Pancreas (tissue), 10 donors: Measurements from ENCODE around the gene ZNF487. TPM values are rescaled to one million over a fixed set of nuclear protein-coding genes. Genes with fewer than 3 reads are reported as not detected.
A peak's percentile ranks its signal among the peaks of the same experiment; 100 is the strongest.
"Not testable (repeated sequence)": the region's sequence is repeated elsewhere in the genome, so short reads cannot be mapped to it uniquely, and the experiment has no call there.

Experiments
- ATAC-seq, 4 donors: fragments of 200-7000 bp; cut with Tn5 transposase; one replicate each; pipeline versions ENCODE4 v1.8.0 to v1.9.1; 2020; ENCODE audit warnings: mild to moderate bottlenecking in 4 of 4, moderate library complexity in 4 of 4
- DNase-seq, 6 donors: peaks; one replicate each; pipeline ENCODE4 v3.0.0-alpha.2; 2020
- FAIRE-seq: peaks from 2 replicates; lab custom pipeline; 2012; peaks lifted over from hg19 to GRCh38; lab: Jason Lieb, UNC
- H3K27ac ChIP-seq, 4 donors: fragments of 200-600 bp; sonication (generic); 1 replicate in 3 of 4; 2 replicates in 1 of 4; pipeline versions ENCODE4 v1.5.0 to v1.8.0; 2020
- H3K27me3 ChIP-seq, 4 donors: fragments of 200-600 bp; one replicate each; pipeline ENCODE4 v1.8.0; 2021
- H3K36me3 ChIP-seq, 3 donors: fragments of 200-600 bp; sonication (generic) in 1 of 3; one replicate each; pipeline versions ENCODE4 v1.5.0 to v1.8.0; 2020 to 2021
- H3K4me1 ChIP-seq, 3 donors: fragments of 200-600 bp; one replicate each; pipeline ENCODE4 v1.8.0; 2021
- H3K4me3 ChIP-seq, 4 donors: fragments of 200-600 bp; sonication (generic) in 2 of 4; one replicate each; pipeline versions ENCODE4 v1.5.0 to v1.8.0; 2020 to 2021
- H3K9me3 ChIP-seq, 4 donors: fragments of 200-600 bp; one replicate each; pipeline ENCODE4 v1.8.0; 2021
- CTCF ChIP-seq, 4 donors: fragments of 200-600 bp; sonication (generic) in 3 of 4; IDR thresholded peaks; one replicate each; pipeline versions ENCODE4 v1.5.0 to v1.8.0; 2021; ENCODE audit warnings: antibody characterized with exemption in 4 of 4
- WGBS, 2 donors: extraction: QIAGEN DNeasy Blood & Tissue Kit; methylation state at CpG; one replicate each; pipeline ENCODE4 v1.1.7; 2013; 5-methylcytosine and 5-hydroxymethylcytosine counted together
- intact Hi-C, 3 donors: fragments of 100-400 bp; cut with DNase I; formaldehyde crosslinking; loops; one replicate each; pipeline versions ENCODE4 v1.11.1 to v1.14.2; 2022
- polyA plus RNA-seq, 2 donors: library from polyadenylated mRNA; stranded (reverse); fragments of 200-250 nt; gene quantifications; one replicate each; pipeline ENCODE4 v1.2.3, GENCODE V29; 2013
- total RNA-seq, 6 donors: library from RNA; stranded (reverse); fragmentation: NEBNext Ultra II Directional in 4 of 6; extraction: Animal tissue kit (Norgen Biotek cat#: 25700) in 4 of 6; gene quantifications; one replicate each; pipeline versions ENCODE4 v1.2.1 to v1.2.4, GENCODE V29; 2021 to 2023
- donor health status: healthy with polysubstance abuse.
- donor health status: DM: no; HTN: no; CAD: no; lungs with moderate emphysema.
- donor health status: DM: no; HTN: no; CAD: no.
- donor health status: control.
- donor health status: control.
- donor health status: Bipolar disorder and iron deficiency.
- donor health status: DM: yes; HTN: yes; CAD: no.
- donor health status: DM: no; HTN: no; CAD: no.
- donor health status: DM: no; HTN: no; CAD: no.
- donor health status: DM: yes; HTN: yes; CAD: no.

The ZNF487 gene
- total and polyA plus RNA-seq, 8 donors: 0.85 to 5.0 (median 2.0) TPM

GRCh38 chr10:43420369-43421200, 16.3 kb upstream of the ZNF487 start:
- FAIRE-seq (no peak), ATAC-seq (peak; percentile 93 to 98 (median 96))
- WGBS, 2 donors: 0 to 1% methylated on average over 63 of the region's 63 CpGs

GRCh38 chr10:43421201-43421507, 15.8 kb upstream of the ZNF487 start:
- no peak for TF ChIP-seq CTCF (IDR thresholded peaks at IDR 0.05)
- peaks cover 0 to 5% (median 0%) of the 10 kb centered on the region in 3 donors for H3K4me1 ChIP-seq
- H3K36me3 ChIP-seq: no peaks in the 10 kb centered on the region
- peak overlapping the region in 3 of 4 donors; percentile 46 to 66 (median 57) for H3K4me3 ChIP-seq
- intact Hi-C loops: no loop called here
- H3K27me3 ChIP-seq: no peaks in the 10 kb centered on the region
- FAIRE-seq (no peak), DNase-seq (no peak), ATAC-seq (no peak)
- no peaks in the 10 kb centered on the region for H3K9me3 ChIP-seq
- 10 to 14% methylated on average over 4 of the region's 4 CpGs for WGBS, 2 donors
- H3K27ac ChIP-seq: peak overlapping the region; percentile 93 to 99 (median 98)

More at GRCh38 chr10:43420369-43421200, 16.3 kb upstream of the ZNF487 start:
- H3K36me3 ChIP-seq: no peaks in the 10 kb centered on the region
- peak overlapping the region; percentile 46 to 66 (median 54) for H3K4me3 ChIP-seq
- peaks cover 0 to 5% (median 0%) of the 10 kb centered on the region in 3 donors for H3K4me1 ChIP-seq
- H3K9me3 ChIP-seq: no peaks in the 10 kb centered on the region
- H3K27ac ChIP-seq: peak overlapping the region; percentile 93 to 99 (median 98)
- DNase-seq: peak; percentile 73 to 89 (median 79)
- intact Hi-C loops: no loop called here
- H3K27me3 ChIP-seq: no peaks in the 10 kb centered on the region
- no peak for TF ChIP-seq CTCF (IDR thresholded peaks at IDR 0.05)

- TF ChIP-seq CTCF (IDR thresholded peaks at IDR 0.05): no peak
- WGBS, 2 donors: 83 to 89% methylated on average over 6 of the region's 6 CpGs
- intact Hi-C loops: no loop called here
- H3K4me3 ChIP-seq: peak overlapping the region in 1 of 4 donors; percentile 66
- no peaks in the 10 kb centered on the region for H3K9me3 ChIP-seq
- peak overlapping the region in 2 of 4 donors; percentile 99 for H3K27ac ChIP-seq
- H3K36me3 ChIP-seq: no peaks in the 10 kb centered on the region
- FAIRE-seq: no peak
- no peak for ATAC-seq
- H3K27me3 ChIP-seq: no peaks in the 10 kb centered on the region
- DNase-seq: no peak
- peaks cover 0 to 5% (median 0%) of the 10 kb centered on the region in 3 donors for H3K4me1 ChIP-seq
Measured at GRCh38 chr10:43421519-43421918, 15.4 kb upstream of the ZNF487 start.

GRCh38 chr10:43421944-43422343, 15.0 kb upstream of the ZNF487 start:
- H3K9me3 ChIP-seq, H3K27me3 ChIP-seq, DNase-seq, H3K4me3 ChIP-seq, H3K36me3 ChIP-seq, intact Hi-C loops, ATAC-seq, H3K27ac ChIP-seq, FAIRE-seq, H3K4me1 ChIP-seq: not testable (repeated sequence)
- 96 to 98% methylated on average over 4 of the region's 4 CpGs for WGBS, 2 donors

GRCh38 chr10:43424416-43424815, 12.5 kb upstream of the ZNF487 start:
- no peak for TF ChIP-seq CTCF (IDR thresholded peaks at IDR 0.05)
- no peak overlapping the region for H3K4me3 ChIP-seq
- intact Hi-C loops: no loop called here
- ATAC-seq (no peak), DNase-seq (no peak), FAIRE-seq (no peak)
- WGBS, 2 donors: 88 to 91% methylated on average over 6 of the region's 6 CpGs
- H3K9me3 ChIP-seq: no peaks in the 10 kb centered on the region
- H3K27ac ChIP-seq: no peak overlapping the region
- H3K4me1 ChIP-seq: peaks cover 0 to 5% (median 0%) of the 10 kb centered on the region in 3 donors
- no peaks in the 10 kb centered on the region for H3K27me3 ChIP-seq
- no peaks in the 10 kb centered on the region for H3K36me3 ChIP-seq

- ATAC-seq, H3K27ac ChIP-seq, H3K4me1 ChIP-seq, H3K27me3 ChIP-seq, DNase-seq, H3K9me3 ChIP-seq, H3K36me3 ChIP-seq, FAIRE-seq, intact Hi-C loops, H3K4me3 ChIP-seq: not testable (repeated sequence)
- WGBS, 2 donors: 91 to 94% methylated on average over 12 of the region's 12 CpGs
Measured at GRCh38 chr10:43426476-43426875, 10.4 kb upstream of the ZNF487 start.
